ENCODE results near the gene JUN.

JUN gene

GRCh38 chr1:58783993-58784757 lies at the start of gene JUN:
JUN (minus strand) TSS chr1:58784047; CDS start chr1:58783070, 977 bp downstream.
- peak; percentile 93 for DNase-seq

- no peak for DNase-seq
Measured at GRCh38 chr1:58833166-58833565, 49.3 kb upstream of the JUN start.

GRCh38 chr1:58830291-58830690 lies 46.4 kb upstream of the JUN start:
- DNase-seq = no peak

- DNase-seq = no peak
Measured at GRCh38 chr1:58829866-58830265, 46.0 kb upstream of the JUN start.

- no peak for DNase-seq
Measured at GRCh38 chr1:58827298-58827697, 43.5 kb upstream of the JUN start.

GRCh38 chr1:58824753-58825389 lies 41.0 kb upstream of the JUN start:
- DNase-seq = no peak

- DNase-seq = no peak
Measured at GRCh38 chr1:58823481-58824010, 39.7 kb upstream of the JUN start.

- DNase-seq = no peak
Measured at GRCh38 chr1:58821309-58821708, 37.5 kb upstream of the JUN start.

- DNase-seq = no peak
Measured at GRCh38 chr1:58818976-58819375, 35.1 kb upstream of the JUN start.

- no peak for DNase-seq
Measured at GRCh38 chr1:58818075-58818474, 34.2 kb upstream of the JUN start.

- no peak for DNase-seq
Measured at GRCh38 chr1:58816747-58817221, 32.9 kb upstream of the JUN start.

- DNase-seq = peak; percentile 64
Measured at GRCh38 chr1:58816072-58816746, 32.4 kb upstream of the JUN start.

- no peak for DNase-seq
Measured at GRCh38 chr1:58815686-58816071, 31.8 kb upstream of the JUN start.

GRCh38 chr1:58815069-58815685 lies 31.3 kb upstream of the JUN start:
- DNase-seq = no peak

- DNase-seq = no peak
Measured at GRCh38 chr1:58814251-58815068, 30.6 kb upstream of the JUN start.

- no peak for DNase-seq
Measured at GRCh38 chr1:58813801-58814200, 30.0 kb upstream of the JUN start.

GRCh38 chr1:58813361-58813760 lies 29.5 kb upstream of the JUN start:
- no peak for DNase-seq

GRCh38 chr1:58812926-58813325 lies 29.1 kb upstream of the JUN start:
- DNase-seq = no peak

- no peak for DNase-seq
Measured at GRCh38 chr1:58812468-58812867, 28.6 kb upstream of the JUN start.

- no peak for DNase-seq
Measured at GRCh38 chr1:58811303-58811702, 27.5 kb upstream of the JUN start.

- DNase-seq = no peak
Measured at GRCh38 chr1:58809325-58810010, 25.6 kb upstream of the JUN start.

- no peak for DNase-seq
Measured at GRCh38 chr1:58808077-58808476, 24.2 kb upstream of the JUN start.
